Large intestine (tissue), 3 donors: ENCODE results near the gene GNAZ. TPM values are rescaled to one million over a fixed set of nuclear protein-coding genes. Genes with fewer than 3 reads are reported as not detected.

Experiments
- DNase-seq, 2 donors: peaks; one replicate each; pipeline versions ENCODE4 v3.0.0 to v3.0.0-alpha.2; 2013
- H3K27ac ChIP-seq: one replicate; pipeline ENCODE4 v1.5.1; 2013; ENCODE audit warnings: low read length
- H3K27me3 ChIP-seq: 2 replicates; pipeline ENCODE4 v1.6.1; 2013; ENCODE audit warnings: low read length; ENCODE audit not compliant: control insufficient read depth, insufficient read depth
- H3K36me3 ChIP-seq: 2 replicates; pipeline ENCODE4 v1.6.1; 2013; ENCODE audit warnings: low read length; ENCODE audit not compliant: control insufficient read depth, insufficient read depth
- H3K4me1 ChIP-seq: one replicate; pipeline ENCODE4 v1.6.1; 2013; ENCODE audit warnings: low read length; ENCODE audit not compliant: control insufficient read depth, insufficient read depth
- H3K4me3 ChIP-seq: one replicate; pipeline ENCODE4 v1.5.1; 2013; ENCODE audit warnings: low read length
- H3K9me3 ChIP-seq: one replicate; pipeline ENCODE4 v1.6.1; 2013; ENCODE audit warnings: mild to moderate bottlenecking, low read depth, low read length, moderate library complexity; ENCODE audit not compliant: control insufficient read depth
- WGBS: methylation state at CpG from one replicate; pipeline ENCODE4 v1.1.5; 2013; ENCODE audit warnings: low lambda C conversion rate; ENCODE audit not compliant: insufficient coverage; 5-methylcytosine and 5-hydroxymethylcytosine counted together
- polyA plus RNA-seq: library from polyadenylated mRNA; unstranded; fragments of 120-200 nt; gene quantifications from one replicate; pipeline ENCODE4 v1.2.1, GENCODE V29; 2013

The GNAZ gene
- polyA plus RNA-seq, 1 donor = 4.6 TPM

DNA sequence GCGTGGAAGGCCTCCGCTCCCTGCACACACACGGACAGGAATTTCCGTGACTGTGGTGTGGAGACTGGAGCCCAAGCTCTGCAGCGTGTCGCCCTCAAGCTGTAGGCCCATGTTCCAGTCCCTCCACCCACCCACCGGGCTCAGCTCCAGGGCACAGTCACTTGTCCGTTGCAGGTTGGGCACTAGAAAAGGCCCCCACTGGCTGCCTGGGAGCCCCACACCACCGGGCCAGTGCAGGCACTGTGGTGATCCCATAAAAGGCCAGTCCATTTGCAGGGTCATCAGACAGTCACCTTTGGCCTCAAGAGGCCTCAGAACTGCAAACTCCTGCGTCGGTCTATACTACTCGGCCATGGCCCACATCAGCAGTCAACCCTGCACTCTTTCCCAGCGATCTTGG is 91.3 kb downstream of the GNAZ start:
- Histone ChIP-seq H3K4me1 (peaks cover 5% of the 10 kb centered on the region), H3K27me3 (no peaks in the 10 kb centered on the region), H3K9me3 (no peaks in the 10 kb centered on the region), H3K36me3 (no peaks in the 10 kb centered on the region), H3K27ac (no peak overlapping the region), H3K4me3 (no peak overlapping the region)
- no peak for DNase-seq
- WGBS = no CpG with 5 or more reads among the region's 13 CpGs

DNA sequence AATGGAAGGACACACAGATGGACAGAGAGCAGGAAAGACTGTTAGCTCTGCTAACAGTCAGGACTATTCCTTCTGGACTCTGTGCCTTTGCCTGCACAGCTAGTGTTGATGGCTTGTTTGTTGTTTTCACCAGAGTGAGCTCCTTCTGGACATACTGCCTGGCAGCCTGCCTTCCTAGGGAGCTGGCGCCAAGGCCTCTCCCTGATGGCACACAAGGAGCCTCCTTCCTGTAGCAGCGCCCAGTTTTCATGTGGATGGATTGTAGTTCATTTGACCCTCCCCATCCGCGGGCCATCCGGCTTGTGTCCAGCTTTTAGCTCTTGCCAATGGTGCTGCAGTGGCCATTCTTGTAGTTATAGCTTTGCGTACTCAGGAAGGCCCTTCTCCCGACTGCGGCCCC is 93.3 kb downstream of the GNAZ start:
- Histone ChIP-seq H3K27ac (no peak overlapping the region), H3K36me3 (no peaks in the 10 kb centered on the region), H3K4me3 (no peak overlapping the region), H3K4me1 (peaks cover 5% of the 10 kb centered on the region), H3K27me3 (no peaks in the 10 kb centered on the region), H3K9me3 (no peaks in the 10 kb centered on the region)
- no CpG with 5 or more reads among the region's 8 CpGs for WGBS
- DNase-seq = no peak

DNA sequence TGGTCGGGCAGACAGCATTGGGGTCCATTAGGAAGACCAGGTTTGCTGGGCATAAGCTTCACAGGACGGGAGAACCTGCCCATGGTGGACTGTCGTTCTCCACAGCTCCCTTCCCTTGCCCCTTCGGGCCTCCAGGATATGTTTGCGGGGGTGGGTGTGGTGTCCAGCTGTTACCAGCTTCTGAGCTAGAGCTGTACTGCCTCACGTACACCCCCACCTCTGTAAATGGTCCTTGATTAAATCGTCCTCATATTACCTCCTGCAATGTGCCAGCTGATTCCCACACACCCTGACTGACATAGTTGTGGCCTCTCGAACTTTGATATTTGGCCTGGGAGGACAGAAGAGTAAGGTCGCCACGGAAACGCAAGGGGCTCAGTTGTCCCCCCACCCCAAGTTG is 93.8 kb downstream of the GNAZ start:
- H3K27ac ChIP-seq = no peak overlapping the region
- H3K27me3 ChIP-seq = no peaks in the 10 kb centered on the region
- no peaks in the 10 kb centered on the region for H3K36me3 ChIP-seq
- H3K4me1 ChIP-seq = peaks cover 5% of the 10 kb centered on the region
- no peak overlapping the region for H3K4me3 ChIP-seq
- H3K9me3 ChIP-seq = no peaks in the 10 kb centered on the region
- no peak for DNase-seq
- no CpG with 5 or more reads among the region's 11 CpGs for WGBS

DNA sequence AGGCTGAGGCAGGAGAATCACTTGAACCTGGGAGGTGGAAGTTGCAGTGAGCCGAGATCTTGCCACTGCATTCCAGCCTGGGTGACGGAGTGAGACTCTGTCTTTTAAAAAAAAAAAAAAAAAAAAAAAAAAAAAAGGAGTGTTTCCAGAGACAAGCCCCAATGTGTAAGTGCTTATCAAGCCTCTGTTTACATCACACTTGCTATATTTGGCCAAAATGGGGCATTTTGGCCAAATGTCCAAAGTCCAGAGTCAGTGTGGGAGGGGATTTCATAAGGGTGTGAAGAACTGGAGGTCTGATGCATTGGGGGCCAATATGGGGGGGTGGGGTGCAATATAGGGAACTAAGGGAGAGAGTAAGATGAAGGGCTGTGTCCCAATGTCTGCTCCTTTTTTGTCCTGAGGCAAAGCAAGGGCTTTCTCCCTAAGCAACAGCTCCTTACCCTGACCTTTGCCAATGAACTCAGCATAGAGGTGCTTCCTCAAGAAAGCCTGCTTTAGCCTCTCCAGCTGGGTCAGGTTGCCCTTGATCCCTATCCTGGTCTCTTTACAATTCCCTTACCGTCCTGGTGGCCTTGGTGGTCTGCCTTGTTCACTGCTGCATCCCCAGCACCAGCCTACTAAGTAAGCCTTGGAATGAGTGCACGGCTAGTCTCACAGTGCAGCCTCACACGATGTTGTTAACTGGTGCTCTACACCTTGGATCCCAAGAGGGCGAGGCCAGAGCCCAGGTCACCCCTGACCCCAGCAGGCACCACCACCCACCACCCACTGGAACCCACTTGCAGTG is 95.9 kb downstream of the GNAZ start:
- no peak overlapping the region for H3K4me3 ChIP-seq
- DNase-seq = no peak
- H3K36me3 ChIP-seq = no peaks in the 10 kb centered on the region
- H3K27ac ChIP-seq = no peak overlapping the region
- no peaks in the 10 kb centered on the region for H3K9me3 ChIP-seq
- peaks cover 5% of the 10 kb centered on the region for H3K4me1 ChIP-seq
- no peaks in the 10 kb centered on the region for H3K27me3 ChIP-seq
- WGBS = 67% methylated on average over 1 of the region's 6 CpGs

DNA sequence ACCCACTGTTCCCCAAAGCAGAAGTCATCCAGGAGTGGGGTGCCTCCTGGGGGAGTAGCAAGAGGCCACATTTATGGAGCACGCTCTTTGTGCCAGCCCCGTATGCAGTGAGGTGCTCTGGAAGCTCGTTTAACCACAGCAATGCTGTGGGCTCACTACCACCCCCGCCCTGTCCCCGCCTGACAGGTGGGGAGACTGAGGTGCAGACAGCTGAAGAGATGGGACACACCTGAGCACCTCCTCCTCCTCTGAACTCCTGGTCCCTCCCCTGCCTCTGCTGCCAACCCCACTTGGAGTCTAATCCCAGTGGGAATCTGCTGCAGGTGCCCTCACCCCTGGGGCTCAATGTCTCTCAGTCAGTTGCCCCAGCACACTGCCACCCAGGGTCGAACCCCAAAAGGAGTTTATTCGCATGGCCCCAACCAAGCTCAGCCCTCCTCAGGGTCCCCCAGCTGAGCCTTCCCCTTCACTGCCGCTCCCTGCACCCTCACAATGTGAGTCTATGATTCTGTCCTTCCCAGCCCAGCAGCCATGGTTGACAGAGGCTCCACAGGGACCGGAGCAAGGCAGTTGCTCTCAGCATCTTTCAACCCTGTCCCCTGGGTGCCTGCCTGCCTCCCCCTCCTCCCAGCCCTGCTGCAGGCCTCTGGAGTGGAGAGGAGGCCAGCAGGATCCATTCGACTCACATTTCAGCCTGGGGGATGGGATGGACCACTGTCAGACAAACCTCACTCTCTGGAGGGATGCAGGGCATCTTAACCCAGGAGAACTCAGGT is 96.7 kb downstream of the GNAZ start:
- H3K27me3 ChIP-seq = no peaks in the 10 kb centered on the region
- no peaks in the 10 kb centered on the region for H3K36me3 ChIP-seq
- no CpG with 5 or more reads among the region's 10 CpGs for WGBS
- peaks cover 5% of the 10 kb centered on the region for H3K4me1 ChIP-seq
- no peak for DNase-seq
- H3K9me3 ChIP-seq = no peaks in the 10 kb centered on the region
- H3K27ac ChIP-seq = no peak overlapping the region
- H3K4me3 ChIP-seq = no peak overlapping the region

DNA sequence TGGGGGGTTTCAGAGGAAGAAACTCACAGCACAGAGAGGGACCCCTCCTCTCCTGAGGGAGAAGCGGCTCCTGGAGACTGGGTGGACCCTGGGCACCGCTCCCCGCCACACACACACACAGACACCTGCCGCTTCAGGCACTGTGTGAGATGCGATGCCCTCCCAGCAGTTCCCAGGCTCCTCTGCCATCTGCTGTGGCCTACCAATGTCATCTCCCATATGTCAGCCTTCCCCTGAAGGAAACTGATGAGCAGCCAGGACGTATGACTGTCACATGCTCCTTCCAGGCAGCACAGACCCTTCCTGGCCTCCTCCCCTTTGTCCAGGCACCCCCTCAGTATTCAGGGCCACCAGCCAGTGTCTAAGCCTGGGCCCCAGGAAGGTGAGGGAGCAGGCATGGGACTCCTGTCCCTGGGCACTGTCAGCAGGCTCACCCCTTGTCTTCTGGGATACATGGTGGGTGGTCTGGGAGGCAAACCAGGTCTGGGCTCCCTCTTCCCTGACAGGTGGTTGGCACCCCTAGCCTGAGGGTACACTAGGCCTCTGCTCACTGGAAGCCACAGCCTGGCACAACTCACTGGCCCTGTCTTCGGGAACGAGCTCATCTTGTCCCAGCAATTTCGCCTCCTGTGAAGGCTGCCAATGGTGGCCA is 98.2 kb downstream of the GNAZ start:
- no CpG with 5 or more reads among the region's 9 CpGs for WGBS
- H3K4me3 ChIP-seq = no peak overlapping the region
- no peaks in the 10 kb centered on the region for H3K9me3 ChIP-seq
- H3K27ac ChIP-seq = no peak overlapping the region
- no peaks in the 10 kb centered on the region for H3K27me3 ChIP-seq
- DNase-seq = no peak
- no peaks in the 10 kb centered on the region for H3K36me3 ChIP-seq
- peaks cover 5% of the 10 kb centered on the region for H3K4me1 ChIP-seq

DNA sequence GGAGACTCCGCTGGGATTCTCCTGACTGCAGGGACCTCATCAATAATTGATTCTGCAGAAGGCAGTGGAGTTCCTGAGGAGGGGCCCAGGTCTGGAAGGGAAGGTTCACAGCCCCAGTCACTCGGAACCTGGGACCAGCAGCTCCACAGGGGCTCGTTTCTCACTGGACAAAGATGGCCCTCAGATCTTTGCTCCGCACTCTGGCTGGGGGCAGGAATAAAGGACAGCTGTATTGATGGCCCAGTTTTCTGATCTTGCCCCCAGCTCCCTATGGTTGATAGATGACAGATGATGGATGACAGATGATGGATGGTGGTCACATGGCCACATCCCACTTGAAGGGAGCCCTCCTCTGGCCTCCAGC is 98.7 kb downstream of the GNAZ start:
- peaks cover 1% of the 10 kb centered on the region for H3K4me1 ChIP-seq
- H3K27me3 ChIP-seq = no peaks in the 10 kb centered on the region
- no CpG with 5 or more reads among the region's 4 CpGs for WGBS
- DNase-seq = no peak
- no peaks in the 10 kb centered on the region for H3K36me3 ChIP-seq
- H3K9me3 ChIP-seq = no peaks in the 10 kb centered on the region
- H3K27ac ChIP-seq = no peak overlapping the region
- no peak overlapping the region for H3K4me3 ChIP-seq

Other genes starting within 250 kb of the GNAZ start
- gene IGLL5, start 182.7 kb upstream of the GNAZ start, polyA plus RNA-seq = 0.16 TPM
- 0.93 TPM for gene RSPH14, start 71.5 kb downstream of the GNAZ start, polyA plus RNA-seq
- 2.2 TPM for gene RAB36, start 75.0 kb downstream of the GNAZ start, polyA plus RNA-seq
- gene BCR, start 110.0 kb downstream of the GNAZ start, polyA plus RNA-seq = 29.0 TPM